Measurements from ENCODE around the gene MEF2C.

Gene MEF2C

DNA sequence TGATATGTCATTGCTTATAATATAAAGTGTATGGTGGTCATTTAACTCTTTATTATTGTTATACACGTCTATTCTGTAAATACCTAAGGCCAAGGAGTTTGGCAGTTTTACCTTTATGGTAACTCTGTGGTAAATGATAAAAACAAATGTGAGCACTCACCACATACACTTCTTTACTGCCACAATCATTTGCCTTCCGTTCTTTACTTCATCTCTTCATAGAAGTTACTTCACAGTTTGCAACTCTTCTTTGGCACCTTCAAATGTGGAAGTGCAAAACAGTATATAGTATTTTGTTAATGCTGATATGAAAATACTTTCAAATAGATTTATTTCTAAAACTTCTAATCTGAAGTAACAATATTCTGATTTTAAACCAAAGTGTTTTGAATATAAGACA is 4.4 kb upstream of the MEF2C start:
- no peak for DNase-seq

DNA sequence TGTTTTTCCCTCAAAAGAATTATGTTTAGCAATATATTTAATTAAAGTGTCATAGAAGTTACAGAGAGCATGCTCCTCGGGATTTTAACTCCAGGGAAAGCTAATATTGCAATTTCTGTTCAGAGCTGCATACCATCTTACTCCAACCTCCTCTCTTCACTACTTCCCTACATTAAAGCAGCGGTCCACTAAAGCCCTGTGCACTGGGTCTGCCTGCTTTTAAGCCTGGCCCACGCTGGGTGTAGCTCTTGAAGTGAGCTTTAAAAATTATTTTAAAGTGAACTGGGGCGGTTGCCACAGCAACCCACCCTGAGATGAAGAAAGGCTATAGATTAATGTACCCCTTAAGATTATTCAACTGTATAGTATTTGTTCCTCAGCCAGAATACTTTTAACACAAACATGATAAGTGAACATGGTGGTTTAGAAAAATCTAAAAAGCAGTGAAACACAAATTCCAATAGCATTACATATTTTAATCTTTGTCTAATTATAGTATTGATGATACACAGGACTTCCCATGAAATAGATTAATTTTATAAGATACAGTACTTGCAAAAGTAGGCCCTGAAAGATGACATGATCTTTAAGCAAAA is 3.9 kb upstream of the MEF2C start:
- DNase-seq, result no peak

DNA sequence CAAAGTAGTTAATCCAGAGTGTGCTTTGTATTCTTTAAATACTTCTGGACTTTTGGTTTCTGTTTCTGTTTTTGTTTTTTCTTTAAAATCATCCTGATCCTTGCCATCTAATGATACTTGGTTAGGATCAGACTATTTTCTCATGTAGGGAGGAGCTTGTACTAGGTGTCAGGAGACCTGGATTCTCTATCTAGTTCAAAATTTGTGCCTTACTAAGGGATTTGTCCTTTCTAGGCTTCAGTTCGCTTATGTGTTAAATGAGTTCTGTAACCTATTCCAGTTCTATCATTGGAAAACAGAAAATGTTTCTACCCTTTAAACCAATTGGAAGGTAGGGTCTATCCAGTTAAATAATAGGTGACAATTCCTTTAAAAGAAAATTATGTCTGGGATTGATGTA is 3.3 kb upstream of the MEF2C start:
- no peak for DNase-seq

DNA sequence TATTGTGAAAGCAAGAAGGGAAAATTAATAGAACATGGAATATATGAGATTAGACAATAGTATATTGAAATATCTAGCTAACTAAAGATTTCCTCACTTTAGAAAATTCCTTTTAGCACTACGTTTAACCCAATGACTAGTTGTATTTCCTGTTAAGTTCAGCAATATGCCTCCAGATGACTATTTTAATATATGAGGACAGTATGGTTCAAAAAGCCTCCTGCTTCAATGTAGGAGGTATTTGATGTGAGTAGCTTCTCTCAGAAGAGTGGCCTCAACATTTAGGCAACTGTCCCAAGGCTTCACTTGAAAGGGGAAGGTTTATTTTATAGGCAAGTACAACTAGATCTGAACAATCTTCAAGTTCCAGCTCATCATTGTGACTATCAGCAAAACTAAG is 2.0 kb upstream of the MEF2C start:
- no peak for DNase-seq

DNA sequence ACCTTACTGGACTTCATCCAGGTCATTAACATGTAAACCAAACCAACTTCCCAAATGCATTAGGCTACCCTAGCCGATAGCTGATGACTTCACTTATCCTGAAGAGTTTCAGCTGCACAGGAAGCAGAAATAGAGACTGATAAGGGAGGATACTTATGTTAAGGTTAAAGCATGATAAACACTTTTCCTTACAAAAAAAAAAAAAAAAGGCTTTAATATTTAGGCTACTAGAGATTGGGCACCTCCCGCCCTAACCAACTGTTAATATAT is 1.6 kb upstream of the MEF2C start:
- DNase-seq, result no peak

DNA sequence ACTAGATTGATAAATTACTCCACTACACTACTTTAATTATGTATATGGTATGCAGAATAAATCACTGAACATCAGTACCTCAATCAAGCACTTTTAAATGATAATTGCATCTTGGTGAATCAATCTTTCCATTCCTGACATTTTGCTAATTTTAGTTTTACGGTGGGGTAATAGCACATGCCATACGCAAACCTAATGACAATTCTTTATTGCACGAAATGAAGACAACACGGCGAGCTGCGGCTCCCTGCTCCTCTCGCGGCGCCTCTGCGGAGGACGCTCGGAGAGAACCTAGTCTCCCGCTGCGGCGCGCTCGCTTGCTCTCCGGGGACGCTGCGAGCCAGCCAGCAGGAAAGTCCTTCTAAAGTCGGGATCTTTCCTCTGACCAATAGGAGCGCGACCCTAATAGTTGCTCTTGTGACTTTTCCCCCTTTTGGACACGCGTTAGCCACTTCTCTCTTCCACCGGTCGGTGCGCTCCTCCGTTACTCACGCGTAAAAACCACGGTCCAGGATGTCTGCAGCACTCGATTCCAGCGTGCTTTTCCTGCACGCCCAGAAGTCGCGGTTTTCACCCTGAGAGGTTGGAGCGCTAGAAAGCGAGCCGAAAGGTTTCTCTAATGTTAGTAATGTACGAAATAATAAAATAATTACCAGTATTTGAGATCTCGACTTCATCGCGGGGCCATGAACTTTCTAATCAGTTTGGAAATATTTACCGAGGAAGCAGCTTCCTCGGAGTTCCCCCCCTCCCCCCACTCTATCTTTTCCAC is 1.0 kb upstream of the MEF2C start:
- peak; percentile 60 for DNase-seq

DNA sequence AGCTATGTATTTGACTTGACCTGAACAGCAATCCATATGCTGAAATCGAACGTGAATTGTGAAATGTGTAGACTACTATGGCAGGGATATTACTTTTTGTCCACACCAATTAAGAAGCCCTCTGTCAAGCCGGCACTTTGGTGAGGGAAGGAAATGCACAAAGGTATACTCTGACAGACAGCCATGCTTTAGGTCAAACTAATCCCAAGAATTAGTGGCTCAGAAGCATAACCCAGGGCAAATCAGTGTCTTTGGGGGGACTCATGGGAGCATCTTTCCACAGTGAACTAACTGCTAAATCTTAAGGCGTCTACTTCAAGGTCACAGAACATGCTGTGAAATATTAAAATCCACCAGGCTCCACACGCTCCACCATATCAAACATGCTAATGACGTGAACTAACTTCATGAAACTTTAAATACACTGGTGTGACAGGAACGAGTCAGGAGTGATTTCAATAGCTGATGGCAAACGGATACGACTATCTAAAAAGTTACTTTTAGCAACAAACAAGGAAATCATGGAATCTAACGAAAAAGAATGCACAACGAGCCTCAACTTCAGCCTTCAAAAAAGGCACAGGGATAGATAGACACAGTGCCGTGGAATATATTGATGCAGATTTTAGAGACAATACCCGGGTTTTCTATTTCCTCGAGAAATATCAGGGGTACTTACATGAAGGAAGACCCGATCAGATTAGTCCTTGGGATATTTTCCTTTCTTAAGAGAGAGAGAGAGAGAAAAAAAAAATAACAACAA is 527 bp downstream of the MEF2C start:
- no peak for DNase-seq

DNA sequence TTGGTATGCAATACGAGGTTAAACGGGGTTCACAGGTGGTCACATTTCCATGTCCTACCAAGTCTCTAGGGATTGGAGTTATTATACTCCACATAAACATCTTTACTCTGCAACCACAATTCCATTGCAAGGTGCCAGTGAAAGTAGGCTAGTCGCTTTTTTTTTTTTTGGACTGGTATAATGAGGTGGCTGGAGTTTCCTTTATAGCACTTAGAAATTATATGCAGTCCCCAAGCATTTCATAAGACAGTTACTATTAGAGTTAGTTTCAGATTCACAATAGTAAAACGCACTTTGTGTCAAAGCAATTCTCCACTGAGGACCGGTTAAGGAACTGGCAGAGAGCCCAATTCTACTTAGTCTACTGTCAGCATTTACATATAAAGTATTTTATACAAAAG is 1.4 kb downstream of the MEF2C start:
- DNase-seq, result no peak

DNA sequence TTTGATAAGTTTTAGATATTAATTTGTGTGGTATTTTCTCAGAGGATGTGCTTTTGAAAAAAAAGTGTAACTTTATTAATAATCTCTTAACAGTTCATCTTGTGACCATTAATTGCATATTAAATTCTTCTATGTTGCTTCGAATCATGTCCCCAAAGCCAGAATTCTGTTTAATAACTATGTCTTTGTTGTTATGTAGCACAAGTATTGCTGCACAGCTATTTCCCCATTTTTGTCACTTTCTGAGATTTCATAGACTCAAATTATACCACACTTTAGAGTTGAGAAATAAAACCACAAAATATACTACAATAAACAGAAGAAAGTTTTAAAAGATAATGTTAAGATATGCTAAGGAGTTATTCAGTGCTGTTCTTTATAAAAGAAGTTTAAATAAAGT is 2.8 kb downstream of the MEF2C start:
- no peak for DNase-seq

DNA sequence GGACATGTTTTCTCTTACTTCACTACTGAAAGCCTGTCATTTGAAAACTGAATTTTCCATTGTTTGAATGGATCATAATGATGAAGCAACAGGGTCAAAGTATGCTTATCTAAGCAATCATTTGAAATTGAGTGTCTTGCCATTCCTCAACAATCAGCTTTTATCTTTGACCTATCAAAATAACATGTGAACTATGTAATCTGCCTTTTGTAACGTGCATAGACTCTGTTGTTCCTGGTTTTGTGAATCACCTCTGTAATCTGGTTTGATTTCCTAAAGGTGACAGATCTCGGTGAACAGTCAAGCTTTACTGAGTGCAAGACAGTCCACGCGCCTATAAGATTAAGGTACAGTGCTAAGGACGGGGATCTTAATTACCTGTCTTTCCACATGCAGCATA is 3.3 kb downstream of the MEF2C start:
- no peak for DNase-seq

DNA sequence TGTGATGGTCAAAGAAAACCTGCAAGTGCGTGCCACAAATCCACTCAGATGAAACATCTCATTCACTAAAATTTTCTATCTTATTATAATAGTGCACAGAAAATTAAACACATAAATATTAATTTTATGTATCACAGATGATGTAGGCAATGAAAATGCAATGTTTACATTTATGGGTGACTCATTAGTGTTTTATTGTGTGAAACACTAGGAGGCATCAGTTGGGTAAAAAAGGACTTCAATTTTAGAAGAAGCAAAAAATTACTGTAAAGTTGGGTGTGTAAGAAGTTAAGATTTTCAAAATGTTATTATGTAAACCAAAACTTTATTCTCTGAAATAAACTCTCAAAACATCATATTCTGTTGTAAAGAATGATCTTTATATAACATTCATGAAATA is 4.0 kb downstream of the MEF2C start:
- DNase-seq, result no peak

DNA sequence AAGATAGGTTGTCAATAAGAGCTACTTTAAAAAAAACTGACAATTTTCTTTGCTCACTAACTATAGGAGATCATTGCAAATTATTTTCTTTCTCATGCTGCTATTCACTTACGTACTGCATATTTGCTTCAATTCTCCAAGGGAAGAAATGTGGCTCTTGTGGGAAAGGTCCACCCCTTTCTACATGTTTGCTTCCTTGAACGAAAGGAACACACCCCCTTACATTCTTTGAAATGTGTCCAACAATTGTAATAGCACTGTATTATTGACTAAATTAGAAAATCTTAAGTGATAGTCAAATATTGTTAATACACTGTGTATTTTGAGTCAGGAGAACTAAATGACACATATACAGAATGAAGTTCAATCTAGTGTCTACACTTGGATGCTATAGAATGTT is 5.2 kb downstream of the MEF2C start:
- no peak for DNase-seq

DNA sequence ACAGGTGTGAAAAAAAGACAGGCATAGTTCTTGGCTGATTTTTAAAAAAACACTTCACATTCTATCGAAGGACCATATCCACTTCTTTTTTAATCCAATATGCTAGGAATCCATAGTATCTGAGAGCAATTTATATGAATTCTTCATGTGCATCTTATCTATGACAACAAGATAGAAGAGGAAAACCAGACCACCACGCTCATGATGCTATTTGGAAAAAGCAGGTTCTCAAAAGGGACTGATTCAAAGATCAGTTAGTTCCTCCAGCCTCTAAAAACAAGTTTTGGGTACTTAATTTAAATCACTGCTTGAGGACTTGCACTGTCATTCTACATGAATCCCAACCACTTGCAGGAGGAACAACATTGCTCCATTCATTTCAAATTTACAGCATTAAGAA is 6.3 kb downstream of the MEF2C start:
- DNase-seq, result no peak

DNA sequence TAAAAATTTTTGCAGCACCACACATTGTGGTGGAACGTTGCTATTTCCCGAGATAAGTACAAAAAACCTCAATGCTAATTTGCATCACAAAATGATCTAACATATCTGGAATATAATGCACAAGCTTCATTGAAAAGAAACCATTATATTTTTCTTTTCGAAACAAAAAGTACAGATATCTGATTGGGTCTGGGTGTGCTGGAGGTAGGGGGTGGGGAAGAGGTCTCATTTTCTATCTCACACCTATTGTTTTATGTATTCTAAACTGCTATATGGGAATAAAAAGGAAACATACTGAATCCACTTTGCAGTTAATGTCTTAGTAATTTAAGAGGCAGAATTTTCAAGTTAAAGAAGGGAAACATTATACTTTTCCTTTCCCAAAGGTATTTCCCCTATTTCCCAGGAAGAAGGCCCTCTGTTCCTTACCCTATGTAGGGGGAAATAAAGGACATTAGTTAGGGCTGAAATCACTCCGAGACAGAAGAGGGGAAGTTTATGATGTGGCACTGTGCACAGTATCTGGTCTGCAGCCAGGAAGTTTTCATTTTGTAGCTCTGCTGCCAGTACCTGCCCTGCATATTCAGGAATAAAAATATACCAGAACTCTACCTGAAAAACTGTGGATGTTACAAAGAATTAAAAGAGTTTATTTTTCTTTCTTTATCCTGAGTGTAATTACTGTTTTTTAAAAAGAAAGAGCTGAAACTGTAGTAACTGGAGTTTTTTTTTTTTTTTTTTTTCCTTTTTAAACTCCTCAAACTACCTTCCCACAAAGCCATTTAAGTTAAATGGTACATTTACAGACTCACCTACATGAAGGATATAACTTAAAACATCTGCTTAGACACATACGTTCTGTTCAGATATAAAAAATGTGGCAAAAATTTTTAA is 7.4 kb downstream of the MEF2C start:
- DNase-seq, result peak; percentile 28

DNA sequence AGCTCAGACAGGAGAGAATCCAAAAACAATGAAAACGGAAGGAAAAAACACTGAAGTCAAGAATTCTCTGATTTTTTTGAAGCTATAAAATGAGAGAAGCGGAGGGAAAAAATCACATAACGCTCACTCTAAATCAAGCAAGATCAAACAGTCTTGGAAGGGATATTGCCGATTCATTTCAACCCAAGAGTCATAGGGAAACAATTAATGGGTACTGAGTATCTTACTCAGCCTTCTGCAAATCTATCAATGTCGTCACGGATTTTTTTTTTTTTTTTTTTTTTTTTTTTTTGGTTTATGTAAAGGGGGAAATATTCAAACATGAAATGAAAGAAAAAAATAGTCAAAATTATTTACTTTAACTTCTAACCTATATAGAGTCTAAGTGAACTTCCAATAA is 9.5 kb downstream of the MEF2C start:
- no peak for DNase-seq

DNA sequence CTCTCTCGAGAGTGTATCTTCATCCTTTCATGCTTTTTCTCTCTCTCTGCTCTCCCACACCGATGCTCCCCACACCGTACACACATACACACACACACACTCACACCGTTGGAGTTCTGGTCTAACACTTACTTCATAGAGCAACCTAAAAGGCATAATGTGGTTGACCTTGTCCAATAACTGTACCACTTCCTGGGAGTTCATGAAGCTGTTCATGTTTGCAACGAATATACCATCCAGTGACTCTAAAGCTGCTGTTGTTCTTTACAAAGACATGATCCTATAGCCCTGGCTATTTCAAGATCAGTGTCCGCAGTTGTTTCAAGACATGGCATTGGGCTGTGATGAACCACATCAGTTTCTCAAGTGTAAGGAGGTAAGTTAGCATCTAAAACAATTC is 10.0 kb downstream of the MEF2C start:
- DNase-seq, result no peak

DNA sequence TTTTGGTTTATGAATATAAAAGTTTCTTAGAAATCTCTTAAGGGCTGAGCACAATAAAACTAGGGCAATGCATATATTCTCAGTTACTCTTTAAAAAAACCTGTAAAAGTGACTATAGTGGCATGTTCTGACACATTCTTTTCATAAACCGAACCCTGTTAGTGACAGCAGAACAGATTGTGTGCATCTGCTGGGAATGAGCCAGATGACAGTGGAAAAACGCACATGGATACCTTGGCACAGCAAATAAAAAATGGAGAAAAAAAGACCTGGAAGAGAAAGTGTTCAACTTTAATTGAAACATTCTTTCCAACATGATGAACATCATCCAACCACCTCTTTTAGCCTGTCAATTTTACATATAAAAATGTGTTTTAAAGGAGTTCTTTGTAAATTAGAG is 12.7 kb downstream of the MEF2C start:
- DNase-seq, result peak; percentile 27

DNA sequence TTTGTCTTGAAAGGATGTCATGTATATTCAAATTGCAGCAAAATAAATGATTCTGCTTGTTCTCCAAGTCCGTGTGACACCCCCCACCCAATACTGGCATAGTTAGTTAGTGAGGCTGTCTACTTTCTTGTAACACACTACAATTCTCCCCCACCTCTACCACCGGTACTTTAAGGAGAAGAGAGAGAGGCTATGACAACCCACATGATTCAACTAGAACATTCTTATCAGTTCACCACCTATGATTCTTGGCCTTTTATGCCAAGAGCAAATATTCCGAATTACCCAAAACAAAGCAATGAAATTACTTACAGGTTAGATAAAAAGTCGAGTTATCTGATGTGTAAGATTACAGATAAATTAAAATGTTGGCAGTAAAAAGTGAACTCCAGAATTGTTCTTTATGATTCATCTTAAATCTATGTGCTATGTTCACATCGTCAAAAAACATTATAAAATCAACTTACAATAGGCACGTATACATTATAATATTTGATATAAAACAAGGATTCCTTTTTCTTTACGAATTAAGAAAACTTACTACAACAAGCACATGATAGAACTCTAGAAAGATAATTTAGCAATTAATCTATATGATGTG is 14.4 kb downstream of the MEF2C start:
- DNase-seq, result no peak

DNA sequence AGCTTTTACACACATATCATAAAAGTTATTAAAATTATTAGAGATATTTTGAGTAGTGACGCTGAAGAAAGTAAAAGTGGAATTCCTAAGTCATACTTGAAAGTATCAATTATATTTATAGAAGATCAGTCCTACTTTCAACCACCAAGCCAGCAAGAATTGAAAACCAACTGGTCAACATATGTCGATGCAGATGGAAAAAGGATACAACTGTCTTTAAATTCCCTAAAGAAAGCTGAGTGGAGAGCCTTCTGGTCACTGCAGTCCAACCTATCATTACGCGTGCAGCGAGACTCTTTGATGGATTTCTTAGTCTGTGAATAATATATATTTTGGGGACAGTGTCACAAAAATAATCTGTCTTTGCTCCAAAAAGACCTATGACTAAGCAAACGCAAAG is 15.3 kb downstream of the MEF2C start:
- no peak for DNase-seq

DNA sequence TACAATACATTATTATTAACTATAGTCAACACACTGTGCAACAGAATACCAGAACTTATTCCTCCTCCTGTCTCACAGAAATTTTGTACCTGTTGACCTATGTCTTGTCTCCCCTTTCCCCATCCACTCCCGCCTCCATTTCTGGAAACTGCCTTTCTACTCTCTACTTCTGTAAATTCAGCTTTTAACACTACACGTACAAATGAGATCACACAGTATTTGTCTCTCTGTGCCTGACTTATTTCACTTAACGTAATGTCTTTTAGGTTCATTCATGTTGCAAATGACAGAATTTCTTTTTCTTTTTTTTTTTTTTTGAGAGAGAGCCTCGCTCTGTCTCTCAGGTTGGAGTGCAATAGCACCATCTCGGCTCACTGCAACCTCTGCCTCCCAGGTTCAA is 19.5 kb downstream of the MEF2C start:
- no peak for DNase-seq

DNA sequence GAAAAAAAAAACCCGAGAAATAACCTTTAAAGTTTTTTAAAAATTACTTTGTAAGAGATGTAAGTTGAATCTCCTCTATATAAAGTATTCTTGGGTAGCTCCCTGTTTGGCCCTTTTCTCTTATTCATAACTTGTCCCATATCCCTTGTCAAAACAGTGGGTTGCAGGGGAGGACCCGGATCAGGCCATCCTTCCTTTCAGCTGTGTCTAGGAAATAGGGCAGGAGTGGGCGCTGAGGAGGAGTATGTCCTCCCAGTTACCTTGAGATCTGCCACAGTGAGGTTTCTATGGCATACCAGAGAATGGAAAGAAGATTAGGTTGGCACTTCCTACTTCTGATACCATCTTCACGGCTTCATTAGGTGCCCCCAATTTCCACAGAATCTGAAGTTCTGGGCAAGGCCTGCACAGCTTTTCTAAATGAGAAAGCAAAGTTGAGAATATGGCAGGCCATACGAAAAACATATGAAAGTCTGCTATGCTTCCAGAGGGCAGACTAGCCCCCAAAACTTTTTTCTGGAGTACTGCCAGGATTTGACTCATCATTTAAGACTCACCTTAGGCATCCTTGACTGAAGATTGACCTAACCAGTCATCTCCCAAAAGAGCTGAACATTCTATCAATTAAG is 20.3 kb downstream of the MEF2C start:
- no peak for DNase-seq

DNA sequence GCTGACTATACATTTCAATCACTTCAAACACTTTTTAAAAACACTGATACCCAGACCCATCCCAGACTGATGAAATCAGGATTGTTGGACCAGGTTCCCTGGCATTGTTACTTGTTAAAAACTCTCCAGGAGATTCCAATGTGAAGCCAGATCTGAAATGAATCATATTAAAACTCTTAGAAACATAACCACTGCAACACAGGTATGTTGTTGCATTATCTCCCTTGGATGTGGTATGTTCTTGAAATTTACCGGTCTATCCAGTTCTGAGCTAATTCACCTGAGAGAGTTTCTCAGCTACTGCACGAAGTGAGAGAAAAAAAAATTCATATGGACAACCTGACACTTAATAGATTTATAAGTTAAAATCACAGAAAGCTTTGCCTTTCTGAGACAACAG is 21.8 kb downstream of the MEF2C start:
- no peak for DNase-seq

DNA sequence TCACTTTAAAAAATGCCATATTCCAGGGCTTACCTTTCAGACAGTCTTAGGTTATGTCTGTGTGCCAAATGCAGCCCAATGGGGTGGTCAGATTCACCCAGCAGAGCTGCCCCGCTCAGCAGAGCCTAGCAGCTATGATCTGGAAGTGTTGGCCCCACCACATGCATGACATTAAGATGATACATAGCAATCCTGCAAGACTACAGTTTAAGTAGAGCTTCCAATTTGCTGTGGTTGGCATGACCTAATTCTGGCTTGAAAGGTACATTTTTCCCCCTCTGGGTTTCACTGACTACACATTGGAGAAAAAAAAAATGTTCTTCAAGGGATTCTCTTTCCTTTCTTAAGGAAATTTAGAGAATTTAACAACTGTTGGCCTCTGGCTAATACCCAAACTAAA is 22.5 kb downstream of the MEF2C start:
- no peak for DNase-seq
